Left hindlimb (tissue), 1 donor: ENCODE measurements around the gene TFB2M.
"Not testable (repeated sequence)": the region's sequence is repeated elsewhere in the genome, so short reads cannot be mapped to it uniquely, and the experiment has no call there.

Source experiments
- DNase-seq: peaks from one replicate; pipeline ENCODE4 v3.0.0-alpha.2; 2018

The TFB2M gene

GRCh38 chr1:246582301-246583055 lies 16.4 kb upstream of the TFB2M start:
- no peak for DNase-seq

- DNase-seq, result no peak
These were observed 14.7 kb upstream of the TFB2M start for GRCh38 chr1:246580497-246581370.

DNA sequence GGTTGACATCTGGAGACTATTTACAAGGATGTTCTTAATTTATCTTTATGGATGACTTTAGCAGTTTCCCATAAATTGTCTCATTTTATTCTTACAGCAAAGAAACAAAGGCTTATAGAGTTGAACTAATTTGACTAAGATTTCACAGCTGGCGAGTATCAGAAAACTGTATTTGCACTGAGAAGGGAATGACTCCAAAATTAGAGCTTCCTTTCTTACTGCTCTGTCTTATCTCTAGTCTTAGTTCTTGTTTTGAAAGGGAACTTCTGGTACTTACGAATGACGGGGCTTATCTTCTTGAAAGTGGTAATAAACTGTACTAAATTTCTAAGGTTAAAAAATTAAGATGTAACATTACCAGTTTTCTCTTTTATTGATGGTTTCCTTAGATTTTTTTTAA lies 13.8 kb upstream of the TFB2M start:
- DNase-seq, result no peak

- DNase-seq, result no peak
These were observed 11.7 kb upstream of the TFB2M start for GRCh38 chr1:246577720-246578106.

DNA sequence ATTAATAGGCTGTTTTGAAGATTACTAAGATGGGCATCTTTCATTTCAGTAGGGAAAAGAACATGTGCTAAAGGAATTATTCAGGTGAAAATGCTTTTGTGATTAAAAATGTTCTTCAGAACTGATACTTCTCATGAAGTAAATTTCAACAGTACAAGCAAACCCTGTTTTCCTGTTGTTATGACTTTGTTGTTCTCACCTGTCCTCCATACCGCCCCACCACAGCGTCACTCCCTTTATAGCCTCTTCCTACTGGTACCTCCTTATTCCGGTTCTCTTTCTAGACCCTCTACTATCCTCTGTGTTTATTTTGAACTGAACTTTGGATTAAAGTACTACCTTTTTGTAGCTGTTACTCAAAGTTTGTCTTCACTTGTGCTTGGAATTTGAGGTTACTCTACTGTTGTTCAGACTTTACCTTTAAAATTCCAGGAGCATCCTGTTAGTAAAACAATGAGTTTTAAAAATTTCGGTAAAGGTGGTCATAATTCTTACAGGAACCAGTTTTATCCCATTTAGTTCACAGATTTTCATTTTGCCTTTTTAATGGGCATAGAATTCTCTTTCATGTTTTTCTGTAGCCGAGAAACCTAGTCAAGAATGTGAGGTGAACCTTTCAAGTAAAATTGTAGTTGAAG lies 11.1 kb upstream of the TFB2M start:
- DNase-seq, result no peak

DNA sequence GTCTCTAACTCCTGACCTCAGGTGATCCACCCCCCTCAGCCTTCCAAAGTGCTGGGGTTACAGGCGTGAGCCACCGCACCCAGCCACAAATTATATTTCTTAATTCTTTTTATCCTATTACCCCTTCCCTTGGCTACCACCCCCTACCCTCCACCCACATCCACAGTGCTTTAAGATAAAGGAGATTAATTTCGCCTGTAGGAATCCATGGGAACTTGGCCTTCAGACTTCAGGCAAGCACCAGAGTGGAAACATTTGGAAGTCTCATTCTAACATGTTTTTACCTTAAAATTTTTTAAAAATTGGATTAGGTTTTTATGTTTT lies 10.6 kb upstream of the TFB2M start:
- no peak for DNase-seq

DNA sequence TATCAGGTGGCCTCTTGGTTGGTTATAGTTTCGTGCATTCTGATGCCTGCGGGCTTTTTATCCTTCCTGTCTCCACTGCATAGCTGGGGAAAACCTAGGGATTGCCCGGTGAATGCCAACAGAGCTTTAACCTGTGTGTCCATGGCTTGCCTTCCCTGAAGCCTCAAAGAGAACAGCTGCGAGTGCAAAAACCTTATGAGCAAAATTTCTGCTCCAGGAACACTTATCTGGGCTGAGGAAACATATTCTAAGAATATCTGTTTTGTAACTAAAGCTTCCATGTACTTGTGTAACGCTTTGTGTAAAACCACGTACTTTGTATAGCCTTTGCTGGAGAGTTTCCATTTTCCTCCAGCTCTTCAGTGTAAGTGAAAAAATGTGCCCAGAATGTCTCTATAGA lies 7.4 kb upstream of the TFB2M start:
- no peak for DNase-seq

GRCh38 chr1:246572785-246573184 lies 6.7 kb upstream of the TFB2M start:
- DNase-seq, result no peak

DNA sequence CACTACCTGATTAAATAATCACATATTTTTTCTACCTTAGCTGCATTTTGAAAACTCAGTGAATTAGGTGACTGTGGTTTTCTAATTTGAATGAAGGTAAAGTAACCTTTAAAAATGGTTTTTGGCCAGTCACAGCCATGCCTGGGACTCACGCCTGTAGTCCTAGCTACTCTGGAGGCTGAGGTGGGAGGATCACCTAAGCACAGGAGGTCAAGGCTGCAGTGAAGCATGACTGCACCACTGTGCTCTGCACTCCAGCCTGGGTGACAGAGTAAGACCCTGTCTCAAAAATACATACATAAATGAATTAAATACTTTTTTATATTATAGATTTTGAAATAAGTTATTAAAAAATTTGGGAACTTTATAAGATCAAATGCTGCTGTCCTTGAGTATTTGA lies 5.9 kb upstream of the TFB2M start:
- DNase-seq, result no peak

DNA sequence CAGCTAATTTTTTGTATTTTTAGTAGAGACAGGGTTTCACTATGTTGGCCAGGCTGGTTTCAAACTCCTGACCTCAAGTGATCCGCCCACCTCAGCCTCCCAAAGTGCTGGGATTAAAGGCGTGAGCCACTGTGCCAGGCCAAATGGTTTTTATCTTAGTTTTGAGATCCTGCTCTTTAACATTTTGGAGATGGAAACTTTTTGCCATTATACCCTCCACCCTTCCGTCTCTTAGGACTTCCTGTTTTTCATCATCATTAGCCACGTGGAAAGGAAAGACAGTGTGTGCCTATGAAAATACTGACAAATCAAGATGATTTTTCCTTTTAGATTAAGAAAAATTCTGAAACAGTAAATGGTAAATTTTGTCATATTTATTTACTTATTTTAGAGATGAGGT lies 5.2 kb upstream of the TFB2M start:
- DNase-seq, result not testable (repeated sequence)

DNA sequence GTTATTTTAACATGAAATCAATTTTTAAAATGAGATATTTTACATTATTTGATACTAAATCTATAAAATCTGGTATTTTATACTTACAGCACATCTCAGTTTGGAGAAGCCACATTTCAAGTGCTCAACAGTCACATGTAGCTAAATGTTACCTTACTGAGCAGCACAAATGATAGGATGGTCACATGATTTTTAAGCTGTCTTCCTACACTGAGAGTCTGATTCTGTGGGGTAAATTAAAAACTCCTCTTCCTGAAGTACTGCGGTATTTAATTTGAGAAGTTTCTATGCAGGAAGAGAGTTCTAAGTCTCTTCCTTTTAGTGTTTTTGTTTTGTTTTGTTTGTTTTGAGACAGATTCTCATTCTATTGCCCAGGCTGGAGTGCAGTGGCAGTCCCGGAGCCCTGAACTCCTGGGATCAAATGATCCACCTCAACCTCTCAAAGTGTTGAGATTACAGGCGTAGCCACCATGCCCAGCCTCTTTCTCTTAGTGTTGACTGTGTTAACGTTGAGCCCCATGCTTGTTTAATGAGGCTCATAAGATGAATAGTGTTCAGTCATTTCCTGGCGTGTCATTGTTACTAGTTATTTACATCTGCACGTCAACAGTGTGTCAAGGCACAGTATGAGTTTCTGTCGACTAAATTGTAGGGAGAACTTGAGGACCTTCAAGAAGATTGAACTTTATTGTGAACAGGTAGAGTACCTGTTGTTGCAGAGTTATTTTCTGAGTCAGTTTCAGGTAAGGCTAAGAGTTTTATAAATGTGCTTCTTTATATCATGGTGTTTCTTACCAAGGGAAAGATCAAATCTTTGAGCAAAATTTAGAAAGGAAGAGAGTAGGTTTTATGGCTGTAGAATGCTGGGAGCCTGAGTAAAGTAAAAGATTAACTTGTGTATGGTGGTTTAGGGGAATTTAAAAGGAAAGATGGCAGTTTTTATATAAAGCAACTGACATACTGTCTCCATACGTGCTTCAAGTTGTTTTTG lies 3.5 kb upstream of the TFB2M start:
- DNase-seq, result no peak

DNA sequence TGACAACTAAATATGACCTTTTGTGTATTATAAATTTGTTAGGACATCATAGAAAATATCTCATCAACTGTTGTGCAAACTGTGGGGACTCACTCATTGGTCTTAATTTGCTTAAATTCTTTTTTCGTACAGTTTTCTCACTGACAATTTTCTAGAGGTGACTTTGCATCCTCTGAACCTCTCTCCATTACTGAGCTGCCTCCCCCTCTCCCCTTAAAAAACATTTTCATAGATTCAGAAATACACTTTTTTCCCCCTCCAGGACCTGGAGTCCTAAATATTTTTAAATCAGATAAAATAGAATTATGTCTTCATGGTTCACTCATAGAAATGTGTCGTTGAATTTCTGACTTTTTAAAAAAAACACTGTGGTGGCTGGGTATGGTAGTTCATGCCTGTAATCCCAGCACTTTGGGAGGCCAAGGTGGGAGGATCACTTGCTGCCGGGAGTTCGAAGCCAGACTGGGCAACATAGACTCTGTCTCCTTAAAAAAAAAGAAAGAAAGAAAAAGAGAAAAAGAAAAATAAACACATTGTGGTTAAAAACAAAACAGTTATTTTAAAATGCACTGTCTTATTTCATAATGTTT lies 1.7 kb upstream of the TFB2M start:
- no peak for DNase-seq

DNA sequence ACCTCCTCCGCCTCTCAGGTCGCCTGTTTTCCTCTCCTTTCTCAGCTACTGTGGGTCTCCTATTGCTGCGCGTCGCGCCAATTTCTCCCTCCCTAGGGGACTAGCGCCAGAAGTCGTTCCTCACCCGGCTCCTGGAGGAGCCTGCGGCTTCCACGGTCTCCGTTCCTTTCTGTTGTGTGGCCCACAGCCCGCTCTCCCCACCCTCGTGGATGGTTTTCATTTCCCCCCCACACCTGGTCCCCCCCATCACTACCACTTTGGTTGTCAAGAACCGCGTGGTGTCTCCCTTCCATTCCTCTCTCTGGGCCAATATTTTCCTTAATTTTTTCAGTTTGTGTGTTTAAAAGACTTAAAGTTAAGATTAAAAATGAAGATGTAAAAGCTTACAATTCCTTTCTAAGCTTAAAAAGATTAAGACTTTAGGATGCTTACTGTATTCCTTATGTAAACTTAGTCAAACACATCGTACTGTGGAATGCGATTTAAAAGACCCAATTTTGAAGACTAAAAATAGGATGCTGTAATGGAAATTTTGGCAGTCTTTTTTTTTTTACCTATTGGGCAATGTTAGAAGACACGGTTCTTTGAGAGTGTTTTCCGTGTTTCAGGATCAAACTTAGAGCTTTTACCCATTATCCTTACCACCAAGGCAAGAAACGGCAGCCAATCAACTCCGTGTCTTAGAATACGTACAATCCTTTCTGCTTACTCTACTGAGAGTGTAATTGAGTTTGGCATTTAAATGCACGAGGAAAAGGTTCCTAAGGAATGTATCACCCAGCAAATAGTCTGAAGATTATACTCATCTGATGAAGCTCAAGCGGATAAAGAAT lies 968 bp upstream of the TFB2M start:
- no peak for DNase-seq

DNA sequence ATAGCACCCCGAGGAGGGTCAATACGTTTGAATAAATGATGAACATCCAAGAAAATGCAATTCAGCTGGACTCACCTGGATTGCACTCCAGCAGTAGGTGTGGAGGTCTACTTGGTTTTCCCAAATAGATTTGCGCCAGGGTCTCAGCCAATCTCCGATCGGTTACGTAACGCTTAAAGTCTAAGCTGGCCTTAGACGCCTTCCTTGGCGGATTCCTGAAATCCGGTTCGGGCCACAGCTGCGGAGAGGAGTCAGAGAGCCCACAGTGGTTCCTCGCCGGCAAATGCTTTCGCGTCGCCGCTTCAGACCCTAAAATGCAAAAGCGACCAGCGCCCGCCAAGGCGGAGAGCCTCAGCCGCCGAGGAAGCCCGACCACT lies 322 bp downstream of the TFB2M start:
- no peak for DNase-seq

DNA sequence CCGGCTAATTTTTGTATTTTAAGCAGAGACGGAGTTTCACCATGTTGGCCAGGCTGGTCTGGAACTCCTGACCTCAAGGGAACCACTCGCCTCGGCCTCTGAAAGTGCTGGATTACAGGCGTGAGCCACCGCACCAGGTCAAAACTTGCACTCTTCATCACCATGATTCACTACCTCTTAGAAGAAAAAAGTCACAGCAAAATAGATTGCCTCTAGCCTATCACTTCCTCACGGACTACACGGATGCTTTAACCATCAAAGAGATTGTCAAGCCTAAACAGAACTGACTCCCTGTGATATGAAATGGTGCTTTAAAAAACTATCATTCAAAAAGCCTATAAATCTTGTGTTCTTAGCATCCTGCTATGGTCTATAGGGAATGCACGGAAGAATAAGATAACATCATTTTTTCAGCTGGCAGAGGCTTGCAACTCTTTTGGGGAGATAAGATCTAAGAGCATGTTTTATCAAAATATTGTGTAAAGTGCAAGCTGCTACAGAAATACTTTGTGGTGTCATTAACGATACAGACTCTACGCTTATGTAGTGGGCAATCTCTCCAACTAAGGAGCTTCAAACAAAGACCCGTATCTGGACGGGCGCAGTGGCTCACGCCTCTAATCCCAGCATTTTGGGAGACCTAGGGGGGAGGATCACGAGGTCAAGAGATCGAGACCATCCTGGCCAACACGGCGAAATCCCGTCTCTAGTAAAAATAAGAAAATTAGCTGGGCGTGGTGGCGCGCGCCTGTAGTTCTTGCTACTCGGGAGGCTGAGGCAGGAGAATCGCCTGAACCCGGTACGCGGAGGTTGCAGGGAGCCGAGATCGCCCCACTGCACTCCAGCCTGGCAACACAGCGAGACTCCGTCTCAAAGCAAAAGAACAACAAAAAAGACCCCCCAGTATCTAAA lies 966 bp downstream of the TFB2M start:
- DNase-seq, result no peak

- not testable (repeated sequence) for DNase-seq
These were observed 5.2 kb downstream of the TFB2M start for GRCh38 chr1:246560833-246561232.

DNA sequence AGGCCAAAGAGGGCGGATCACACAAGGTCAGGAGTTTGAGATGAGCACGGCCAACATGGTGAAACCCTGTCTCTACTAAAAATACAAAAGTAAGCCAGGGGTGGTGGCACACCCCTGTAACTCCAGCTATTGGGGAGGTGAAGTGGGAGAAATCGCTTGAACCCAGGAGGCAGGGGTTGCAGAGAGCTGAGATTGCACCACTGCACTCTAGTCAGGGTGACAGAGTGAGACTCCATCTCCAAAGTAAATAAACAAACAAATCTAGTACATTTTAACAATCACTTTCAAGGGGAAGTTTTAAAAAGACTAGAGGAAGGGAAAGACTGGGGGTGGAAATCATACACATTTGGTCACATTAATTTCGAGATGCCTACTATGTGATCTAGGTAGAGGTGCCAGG lies 6.8 kb downstream of the TFB2M start:
- no peak for DNase-seq

DNA sequence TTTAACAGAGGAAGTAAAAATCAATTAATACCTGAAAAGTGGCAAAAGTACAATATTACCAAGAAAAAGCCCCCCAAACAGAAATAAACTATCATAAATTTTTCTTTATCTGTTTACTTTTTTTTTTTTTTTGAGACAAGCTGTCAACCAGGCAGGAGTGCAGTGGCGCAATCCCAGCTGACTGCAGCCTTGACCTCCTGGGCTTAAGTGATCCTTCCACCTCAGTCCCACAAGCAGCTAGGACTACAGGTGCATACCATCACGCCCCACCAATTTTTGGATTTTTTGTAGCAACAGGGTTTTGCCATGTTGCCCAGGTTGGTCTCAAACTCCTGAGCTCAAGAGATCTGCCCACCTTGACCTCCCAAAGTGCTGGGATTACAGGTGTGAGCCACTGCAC lies 8.0 kb downstream of the TFB2M start:
- DNase-seq, result no peak

DNA sequence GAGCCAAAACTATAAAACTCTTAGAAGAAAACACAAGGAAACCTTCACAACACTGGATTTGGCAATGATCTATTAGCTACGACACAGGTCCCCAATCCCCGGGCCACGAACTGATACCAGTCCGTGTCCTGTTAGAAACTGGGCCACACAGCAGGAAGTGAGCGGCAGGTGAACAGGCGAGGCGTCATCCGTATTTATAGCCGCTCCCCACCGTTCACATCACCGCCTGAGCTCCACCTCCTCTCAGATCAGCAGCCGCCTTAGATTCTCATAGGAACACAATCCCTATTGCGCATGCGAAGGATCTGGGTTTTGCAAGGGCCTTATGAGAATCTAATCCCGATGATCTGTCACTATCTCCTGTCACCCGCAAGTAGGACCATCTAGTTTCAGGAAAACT lies 11.9 kb downstream of the TFB2M start:
- DNase-seq, result no peak

- DNase-seq, result no peak
These were observed 14.0 kb downstream of the TFB2M start for GRCh38 chr1:246552110-246552509.
